MV-4-11 (cell line): ENCODE data around the gene SRGAP2.
"Not testable (repeated sequence)": the region's sequence is repeated elsewhere in the genome, so short reads cannot be mapped to it uniquely, and the experiment has no call there.

Experiments
- DNase-seq: peaks from one replicate; lab custom pipeline; 2025; lab: John Stamatoyannopoulos, UW

The SRGAP2 gene

DNA sequence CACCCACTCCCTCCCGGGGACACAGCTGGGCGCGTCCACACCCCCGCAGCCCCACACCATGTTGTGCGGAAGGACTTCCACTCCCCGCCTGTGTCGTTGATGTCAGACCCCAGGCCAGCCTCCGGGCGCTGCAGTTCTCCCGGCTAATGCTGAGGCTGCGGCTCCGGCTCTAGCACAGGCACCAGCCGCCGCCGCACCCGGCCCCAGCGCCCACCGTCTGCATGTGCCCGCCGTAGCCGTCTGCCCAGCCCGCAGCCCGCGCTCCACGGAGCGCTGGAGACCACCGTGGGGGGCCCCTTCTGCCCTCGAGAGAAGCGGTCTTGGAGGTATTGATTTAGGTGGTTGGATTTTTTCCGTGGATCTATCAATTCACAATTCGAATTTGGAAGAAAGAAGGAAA, 2.2 kb downstream of the SRGAP2 start:
- DNase-seq: not testable (repeated sequence)

GRCh38 chr1:206210802-206211201, 7.5 kb downstream of the SRGAP2 start:
- not testable (repeated sequence) for DNase-seq

GRCh38 chr1:206215600-206216392, 12.5 kb downstream of the SRGAP2 start:
- DNase-seq: not testable (repeated sequence)

DNA sequence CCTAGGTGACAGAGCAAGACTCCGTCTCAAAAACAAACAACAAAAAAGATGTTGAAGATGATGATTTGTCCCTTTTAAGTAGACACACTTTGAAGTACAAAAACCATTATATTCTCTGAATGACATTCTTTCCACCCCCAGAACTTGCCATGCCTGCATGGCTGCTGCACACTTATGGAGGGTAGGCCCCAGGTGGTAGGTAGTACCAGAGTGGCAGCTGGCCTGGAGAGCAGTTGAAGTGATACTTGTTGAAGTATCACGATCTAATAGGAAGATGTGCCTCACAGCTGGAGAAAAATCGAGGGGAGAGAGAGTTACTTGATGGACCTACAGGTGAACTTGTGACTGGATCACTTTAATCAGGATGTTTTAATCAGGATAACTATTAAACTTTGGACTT, 14.9 kb downstream of the SRGAP2 start:
- not testable (repeated sequence) for DNase-seq

DNA sequence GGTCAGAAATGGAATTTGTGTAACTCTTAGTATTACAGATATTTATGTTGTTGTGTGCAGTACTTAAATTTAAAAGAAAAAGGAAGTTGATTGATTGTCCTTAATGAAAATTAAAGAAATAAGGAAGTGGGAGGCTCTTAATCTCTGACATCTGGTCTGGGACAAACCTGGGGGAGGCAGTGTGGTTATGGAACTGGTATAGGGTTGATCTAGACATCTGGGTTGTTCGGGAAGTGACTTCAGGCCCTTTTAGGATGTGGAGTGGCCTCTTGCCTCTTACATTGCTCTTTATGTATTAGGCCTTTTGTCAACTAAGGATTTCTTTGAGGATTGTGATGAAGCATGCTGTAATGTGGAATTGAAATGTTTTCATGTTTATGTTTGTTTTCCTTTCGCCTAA, 15.4 kb downstream of the SRGAP2 start:
- not testable (repeated sequence) for DNase-seq

DNA sequence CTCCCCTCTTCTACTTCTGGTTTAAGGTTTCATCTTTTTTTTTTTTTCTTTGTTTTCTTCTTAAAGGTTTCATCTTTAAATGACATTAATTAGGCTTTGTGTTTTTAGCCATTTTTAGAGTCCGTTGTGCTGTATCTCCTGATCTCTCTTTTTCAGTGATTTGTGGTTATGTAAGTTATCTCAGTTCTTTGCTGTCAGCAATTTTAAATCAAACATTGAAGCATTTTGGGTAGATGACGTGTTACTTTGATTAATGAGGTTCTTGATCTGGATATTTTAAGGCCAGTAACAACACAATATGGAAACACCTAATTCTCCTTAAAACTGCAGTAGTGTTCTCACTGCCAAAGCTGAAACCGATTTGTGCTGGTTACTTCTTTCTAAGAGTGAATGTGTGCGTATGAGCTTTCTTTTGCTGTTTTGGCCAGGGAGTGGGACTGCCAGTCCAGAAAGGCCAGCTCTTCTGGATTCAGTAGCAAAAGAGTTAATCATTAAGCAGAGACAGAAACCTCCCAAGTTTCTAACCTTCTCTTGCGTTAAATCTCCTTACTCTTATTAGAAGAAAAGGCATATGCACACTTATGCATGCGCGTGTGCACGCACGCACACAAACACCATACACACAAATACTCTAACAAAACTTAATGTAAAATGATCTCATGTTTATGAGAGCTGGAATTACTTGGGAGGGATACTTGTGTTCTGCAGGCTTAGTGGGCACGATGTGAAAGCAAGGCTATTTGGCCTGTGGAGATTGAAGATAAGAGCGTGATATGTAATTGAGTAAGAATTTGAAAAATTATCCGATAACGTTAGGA, 16.4 kb downstream of the SRGAP2 start:
- not testable (repeated sequence) for DNase-seq

GRCh38 chr1:206220332-206221000, 17.1 kb downstream of the SRGAP2 start:
- DNase-seq: peak; percentile 58

- DNase-seq: not testable (repeated sequence)
Measured at GRCh38 chr1:206221585-206221984, 18.2 kb downstream of the SRGAP2 start.

- not testable (repeated sequence) for DNase-seq
Measured at GRCh38 chr1:206224190-206224776, 20.9 kb downstream of the SRGAP2 start.

DNA sequence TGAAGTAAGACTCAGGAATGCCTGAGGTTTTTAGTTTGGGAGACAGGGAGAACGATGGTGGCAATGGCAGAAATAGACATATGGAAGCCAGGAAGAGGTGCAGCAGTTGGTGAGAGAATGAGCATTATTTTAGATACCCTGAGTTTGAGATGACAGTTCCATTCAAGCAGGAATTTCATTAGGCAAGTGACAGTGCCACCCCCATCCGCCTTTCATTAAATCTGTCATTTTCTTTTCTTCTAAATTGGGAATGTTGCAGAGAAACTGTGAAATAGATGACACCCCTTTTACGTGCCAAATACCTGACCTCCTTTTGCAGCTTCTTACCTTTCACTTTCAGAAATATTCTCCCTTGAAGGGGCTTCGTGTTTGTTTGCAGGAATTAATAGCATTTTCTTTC, 22.0 kb downstream of the SRGAP2 start:
- DNase-seq: not testable (repeated sequence)

- not testable (repeated sequence) for DNase-seq
Measured at GRCh38 chr1:206226886-206227285, 23.5 kb downstream of the SRGAP2 start.

DNA sequence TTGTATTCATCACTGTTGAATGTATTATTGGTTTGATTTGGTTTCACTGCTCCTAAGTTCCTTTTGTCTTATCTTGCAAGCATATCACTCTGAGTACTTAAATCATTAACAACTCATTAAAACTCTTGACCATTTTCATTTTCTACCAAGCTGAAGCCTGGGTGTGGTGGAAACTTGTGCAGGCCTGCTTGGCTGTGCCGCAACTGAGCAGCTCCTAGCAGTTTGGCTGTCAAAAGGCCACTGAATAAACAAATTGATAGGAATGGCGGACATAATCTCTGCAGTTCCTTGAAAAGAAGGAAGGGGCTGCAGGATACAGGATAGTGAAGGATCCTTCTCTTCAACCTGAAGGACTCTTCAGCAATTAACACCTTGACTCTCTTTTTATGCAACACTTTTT, 25.9 kb downstream of the SRGAP2 start:
- DNase-seq: not testable (repeated sequence)

GRCh38 chr1:206231989-206232388, 28.6 kb downstream of the SRGAP2 start:
- DNase-seq: not testable (repeated sequence)

DNA sequence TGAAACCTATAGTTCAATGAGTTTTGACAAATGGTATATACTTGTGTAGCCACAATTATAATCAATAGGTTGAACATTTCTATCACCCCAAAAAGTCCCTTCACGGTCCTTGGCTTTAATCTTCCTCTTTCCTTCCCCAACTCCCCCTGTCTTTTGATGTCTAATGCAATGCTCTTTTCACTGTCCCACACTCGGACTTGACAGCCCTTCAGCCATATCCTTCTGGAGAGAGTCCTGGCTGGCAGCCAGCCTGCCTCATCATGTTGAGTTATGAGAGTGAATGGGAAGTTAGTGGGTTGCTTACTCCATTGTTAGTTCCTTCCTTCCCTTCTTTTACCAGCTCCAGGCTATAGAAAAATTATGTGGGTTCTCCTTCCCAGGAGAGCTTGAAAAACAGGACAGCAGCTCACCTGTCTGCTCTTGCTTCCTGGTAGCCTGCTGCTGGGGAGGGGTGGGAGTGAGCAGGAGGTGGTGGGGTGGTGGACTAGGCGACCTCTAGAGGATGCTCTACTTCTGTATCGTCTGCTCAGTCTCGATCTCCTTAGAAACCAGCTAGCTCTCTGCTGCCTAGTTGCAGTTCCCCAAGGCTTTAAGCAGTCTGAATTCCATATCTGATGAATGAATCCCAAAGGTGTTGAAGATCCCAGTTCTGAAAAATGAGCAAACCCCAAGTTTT, 29.8 kb downstream of the SRGAP2 start:
- not testable (repeated sequence) for DNase-seq

DNA sequence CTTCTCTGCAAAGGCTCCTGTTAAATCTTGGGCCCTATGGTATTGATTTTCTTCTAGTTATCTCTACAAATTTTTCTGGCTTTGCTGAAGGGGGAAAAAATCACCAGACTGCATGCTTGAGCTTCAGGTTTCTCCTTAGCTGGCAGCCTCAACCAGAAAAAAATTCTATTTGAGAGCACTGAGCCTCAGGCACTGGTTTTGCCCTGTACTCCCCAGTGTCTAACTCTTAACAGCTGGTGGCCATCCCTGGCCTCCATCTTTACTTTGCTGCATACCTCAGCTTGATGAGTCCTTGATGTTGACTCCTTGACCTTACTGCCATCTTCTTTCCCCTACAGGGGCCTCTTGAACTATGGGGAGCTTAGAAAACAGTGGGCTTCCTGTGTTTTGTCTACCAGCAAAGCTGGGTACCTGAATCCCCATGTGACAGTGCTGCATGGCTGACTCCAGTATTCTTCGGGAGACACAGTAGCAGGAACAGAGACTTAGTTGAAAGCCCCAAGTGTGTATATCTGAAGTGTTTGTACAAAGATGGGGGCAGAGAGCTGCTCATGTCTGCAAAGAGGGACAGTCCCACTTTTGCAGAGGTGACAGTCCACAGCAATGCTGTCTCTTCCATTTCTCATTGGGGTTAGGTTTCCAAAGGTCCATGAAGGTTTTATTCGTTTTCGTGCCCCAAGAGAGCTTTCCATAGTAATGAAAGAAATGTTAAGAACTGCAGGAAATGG, 31.0 kb downstream of the SRGAP2 start:
- DNase-seq: not testable (repeated sequence)

- not testable (repeated sequence) for DNase-seq
Measured at GRCh38 chr1:206235190-206235589, 31.8 kb downstream of the SRGAP2 start.

- peak; percentile 83 for DNase-seq
Measured at GRCh38 chr1:206240288-206240687, 36.9 kb downstream of the SRGAP2 start.

GRCh38 chr1:206243335-206243734, 40.0 kb downstream of the SRGAP2 start:
- peak; percentile 92 for DNase-seq

DNA sequence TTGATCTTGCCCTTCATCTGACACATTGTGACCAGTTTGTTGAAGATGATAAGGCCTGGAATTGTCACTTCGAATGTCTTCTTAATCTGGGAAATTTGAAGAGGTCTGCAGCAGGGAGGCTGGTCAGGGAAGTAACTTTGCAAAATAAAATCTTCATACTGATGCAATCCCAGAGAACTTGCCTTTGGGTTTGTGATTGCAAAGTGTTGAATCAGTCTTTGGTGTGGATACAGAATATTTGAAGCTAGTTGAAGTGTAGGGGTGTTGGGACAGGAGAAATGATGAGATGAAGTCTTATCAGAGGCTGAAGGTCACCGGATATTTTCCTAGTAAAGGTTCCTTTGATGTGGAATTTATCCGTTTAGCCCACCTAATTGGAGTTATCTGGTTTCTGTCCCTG, 42.1 kb downstream of the SRGAP2 start:
- not testable (repeated sequence) for DNase-seq

GRCh38 chr1:206246129-206246886, 43.0 kb downstream of the SRGAP2 start:
- not testable (repeated sequence) for DNase-seq
